ENCODE results near the gene ST3GAL6. TPM values are rescaled to one million over a fixed set of nuclear protein-coding genes. Genes with fewer than 3 reads are reported as not detected.

The ST3GAL6 gene
- total and polyA plus RNA-seq, 2 of the 8 experiments (the other 6 are each of a cell fraction or from before 2014, with no cell fraction given) = 3.3 to 6.1 TPM

DNA sequence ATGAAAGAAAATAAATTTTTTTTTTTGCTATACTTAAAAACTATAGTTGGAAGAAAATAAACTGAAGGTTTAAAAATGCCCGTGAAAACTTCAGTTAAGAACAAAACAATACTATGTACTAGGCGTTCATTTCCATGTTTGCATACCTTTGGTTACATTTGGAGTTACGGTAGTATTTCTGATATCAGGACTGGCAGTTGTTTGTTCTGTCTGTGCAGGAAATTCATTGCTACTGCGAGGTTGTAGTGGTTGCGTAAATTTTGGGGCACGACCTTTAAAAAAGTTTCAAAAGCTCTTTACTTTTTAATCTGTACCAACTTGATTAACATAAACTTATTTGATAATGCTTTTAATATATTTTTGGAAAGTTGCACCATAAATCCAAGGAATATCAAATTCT is 47.9 kb downstream of the ST3GAL6 start:
- Histone ChIP-seq H4K20me1 (replicated peaks in 1 of 2; ENCODE audit: control insufficient read depth in 1 of 2, insufficient read depth in 2 of 2, low read length in 2 of 2) (peaks cover 0 to 2% of the 10 kb centered on the region in 2 experiments), H4K91ac (replicated peaks; ENCODE audit: insufficient read length, low read length) (no peak overlapping the region), H3K9ac (replicated peaks in 1 of 4; ENCODE audit: extremely low read depth in 1 of 4, low read depth in 3 of 4, low read length in 3 of 4) (no peak overlapping the region), H2BK120ac (replicated peaks; ENCODE audit: low read depth, low read length) (no peak overlapping the region), H4K5ac (ENCODE audit: insufficient read length, low read depth, low read length) (no peak overlapping the region), H2BK20ac (ENCODE audit: low read length) (no peak overlapping the region), H3K23ac (ENCODE audit: insufficient read length) (no peak overlapping the region), H3K9me3 (ENCODE audit: insufficient read depth in 2 of 2, low read depth in 1 of 2, low read length in 1 of 2) (no peaks in the 10 kb centered on the region), H2BK12ac (ENCODE audit: low read depth, low read length) (no peak overlapping the region), H3K4me1 (replicated peaks in 1 of 4; ENCODE audit: control insufficient read depth in 3 of 4, insufficient read depth in 4 of 4, low read length in 3 of 4) (no peaks in the 10 kb centered on the region), H2AK5ac (ENCODE audit: low read depth, low read length) (no peak overlapping the region), H3K4ac (replicated peaks; ENCODE audit: insufficient read length, low read depth, low read length) (no peak overlapping the region), H2AFZ (ENCODE audit: low read length) (no peak overlapping the region), H3K14ac (ENCODE audit: insufficient read length) (no peak overlapping the region), H3K18ac (ENCODE audit: extremely low read depth, low read length) (no peak overlapping the region), H3K79me2 (ENCODE audit: control insufficient read depth in 1 of 2, insufficient read depth in 2 of 2, low read length in 2 of 2) (no peaks in the 10 kb centered on the region), H2BK15ac (ENCODE audit: low read length) (no peak overlapping the region), H2BK5ac (ENCODE audit: low read depth, low read length) (no peak overlapping the region), H3K56ac (replicated peaks; ENCODE audit: insufficient read length, low read depth, low read length) (no peak overlapping the region), H3K4me3 (ENCODE audit: extremely low read depth in 1 of 4, insufficient read depth in 2 of 4, low read depth in 3 of 4, low read length in 4 of 4) (no peak overlapping the region), H3K27me3 (replicated peaks in 1 of 4; ENCODE audit: control insufficient read depth in 3 of 4, extremely low read depth in 1 of 4, insufficient read depth in 3 of 4, low read length in 3 of 4) (no peaks in the 10 kb centered on the region), H3K27ac (ENCODE audit: low read depth, low read length) (no peak overlapping the region), H4K8ac (ENCODE audit: extremely low read depth, insufficient read depth, low read length) (no peak overlapping the region), H3K36me3 (ENCODE audit: control insufficient read depth in 2 of 4, insufficient read depth in 4 of 4, low read length in 3 of 4) (peaks cover 6 to 51% (median 28%) of the 10 kb centered on the region in 4 experiments), H3K79me1 (ENCODE audit: low read depth, low read length) (no peaks in the 10 kb centered on the region), H3K23me2 (ENCODE audit: low read depth, low read length) (no peaks in the 10 kb centered on the region), H3K4me2 (ENCODE audit: insufficient read depth in 1 of 2, low read depth in 2 of 2, low read length in 2 of 2) (no peak overlapping the region)
- FAIRE-seq = no peak
- no peak for TF ChIP-seq NANOG (IDR thresholded peaks at IDR 0.05; ENCODE audit: insufficient read depth, low read depth, low read length, poor library complexity, severe bottlenecking)
- no peak for TF ChIP-seq SP4 (IDR thresholded peaks at IDR 0.05; ENCODE audit: low read length)
- TF ChIP-seq, protein P1, sequence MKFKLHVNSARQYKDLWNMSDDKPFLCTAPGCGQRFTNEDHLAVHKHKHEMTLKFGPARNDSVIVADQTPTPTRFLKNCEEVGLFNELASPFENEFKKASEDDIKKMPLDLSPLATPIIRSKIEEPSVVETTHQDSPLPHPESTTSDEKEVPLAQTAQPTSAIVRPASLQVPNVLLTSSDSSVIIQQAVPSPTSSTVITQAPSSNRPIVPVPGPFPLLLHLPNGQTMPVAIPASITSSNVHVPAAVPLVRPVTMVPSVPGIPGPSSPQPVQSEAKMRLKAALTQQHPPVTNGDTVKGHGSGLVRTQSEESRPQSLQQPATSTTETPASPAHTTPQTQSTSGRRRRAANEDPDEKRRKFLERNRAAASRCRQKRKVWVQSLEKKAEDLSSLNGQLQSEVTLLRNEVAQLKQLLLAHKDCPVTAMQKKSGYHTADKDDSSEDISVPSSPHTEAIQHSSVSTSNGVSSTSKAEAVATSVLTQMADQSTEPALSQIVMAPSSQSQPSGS (IDR thresholded peaks at IDR 0.05; ENCODE audit: low read length) = no peak
- TF ChIP-seq TCF12 (IDR thresholded peaks at IDR 0.05; ENCODE audit: low read depth, low read length) = no peak
- TF ChIP-seq POLR2AphosphoS5 (IDR thresholded peaks at IDR 0.05; ENCODE audit: low read depth, low read length) = no peak
- no peak for TF ChIP-seq FOSL1 (IDR thresholded peaks at IDR 0.05; ENCODE audit: insufficient read depth, low read depth, low read length)
- TF ChIP-seq SRF (IDR thresholded peaks at IDR 0.05; ENCODE audit: low read depth, low read length) = no peak
- no peak for TF ChIP-seq CTBP2 (IDR thresholded peaks at IDR 0.05; ENCODE audit: borderline replicate concordance, insufficient read depth, insufficient read length, low read length)
- no peak for TF ChIP-seq ASH2L (IDR thresholded peaks at IDR 0.05; ENCODE audit: low read length)
- TF ChIP-seq HDAC6 (IDR thresholded peaks at IDR 0.05; ENCODE audit: low read depth, low read length) = no peak
- no peak for TF ChIP-seq TBP (IDR thresholded peaks at IDR 0.05; ENCODE audit: low read depth, low read length)
- ChIA-PET CTCF (ENCODE audit: partially characterized antibody) (interaction anchor here (0.6 to 7.3 kb wide), 7 partner anchors 21 to 226 kb away, joined by 3 to 74 read pairs (median 4); no protein-coding TSS in a partner anchor), POLR2A (ENCODE audit: partially characterized antibody) (no interaction called here)
- no peak for DNase-seq (ENCODE audit: low read depth in 1 of 2, low spot score in 2 of 2)
- 95% methylated on average over 6 of the region's 6 CpGs; no CpG with 5 or more reads in 1 of the 2 experiments for WGBS, 2 experiments (ENCODE audit: extremely low coverage in 1 of 2, insufficient coverage in 1 of 2, insufficient read length in 1 of 2, insufficient replicate concordance in 2 of 2, low coverage in 1 of 2, low lambda C conversion rate in 2 of 2, missing lambda C conversion rate in 1 of 2)
